Effector CD4-positive, alpha-beta T cell (primary cell): ENCODE results near the gene BCAS3.
A peak's percentile ranks its signal among the peaks of the same experiment; 100 is the strongest.
"Not testable (repeated sequence)": the region's sequence is repeated elsewhere in the genome, so short reads cannot be mapped to it uniquely, and the experiment has no call there.

ENCODE experiments used
- DNase-seq: peaks from one replicate; pipeline ENCODE4 v3.0.0-alpha.2; 2020

BCAS3 gene

DNA sequence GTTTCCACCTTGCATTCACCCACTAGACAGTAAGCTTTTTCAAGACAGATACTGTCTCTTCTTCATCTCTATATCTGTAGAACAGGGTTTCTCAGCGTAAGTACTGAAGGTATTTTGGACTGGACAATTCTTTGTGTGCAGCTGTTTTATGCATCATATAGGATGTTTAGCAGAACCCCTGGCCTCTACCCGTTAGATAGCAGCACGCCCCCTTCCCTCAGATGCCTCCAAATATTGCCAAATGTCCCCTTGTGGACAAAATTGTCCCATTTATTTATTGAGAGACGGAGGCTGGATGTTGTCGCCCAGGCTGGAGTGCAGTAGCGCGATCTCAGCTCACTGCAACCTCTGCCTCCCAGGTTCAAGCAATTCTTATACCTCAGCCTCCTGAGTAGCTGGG is 458.6 kb downstream of the BCAS3 start:
- no peak for DNase-seq

DNA sequence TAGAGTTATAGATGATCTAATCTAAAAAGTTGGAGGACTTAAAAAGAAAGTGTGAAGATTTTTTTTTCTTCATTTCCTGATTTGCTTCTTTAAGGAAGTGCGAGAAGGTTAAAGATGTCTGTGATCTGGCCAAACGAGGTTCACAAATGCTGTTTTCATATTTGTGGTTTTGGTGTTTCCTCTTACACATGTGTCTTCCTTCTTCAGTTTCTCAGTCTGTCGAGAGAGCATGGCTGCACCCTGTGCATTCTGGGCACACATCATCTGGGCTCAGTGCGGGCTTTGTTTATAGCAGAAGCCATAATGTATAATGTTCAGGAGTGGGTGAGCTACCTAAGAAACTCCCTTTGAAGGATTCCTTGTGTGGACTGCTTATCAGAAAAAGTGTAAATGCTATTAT is 461.6 kb downstream of the BCAS3 start:
- DNase-seq, result peak; percentile 27

DNA sequence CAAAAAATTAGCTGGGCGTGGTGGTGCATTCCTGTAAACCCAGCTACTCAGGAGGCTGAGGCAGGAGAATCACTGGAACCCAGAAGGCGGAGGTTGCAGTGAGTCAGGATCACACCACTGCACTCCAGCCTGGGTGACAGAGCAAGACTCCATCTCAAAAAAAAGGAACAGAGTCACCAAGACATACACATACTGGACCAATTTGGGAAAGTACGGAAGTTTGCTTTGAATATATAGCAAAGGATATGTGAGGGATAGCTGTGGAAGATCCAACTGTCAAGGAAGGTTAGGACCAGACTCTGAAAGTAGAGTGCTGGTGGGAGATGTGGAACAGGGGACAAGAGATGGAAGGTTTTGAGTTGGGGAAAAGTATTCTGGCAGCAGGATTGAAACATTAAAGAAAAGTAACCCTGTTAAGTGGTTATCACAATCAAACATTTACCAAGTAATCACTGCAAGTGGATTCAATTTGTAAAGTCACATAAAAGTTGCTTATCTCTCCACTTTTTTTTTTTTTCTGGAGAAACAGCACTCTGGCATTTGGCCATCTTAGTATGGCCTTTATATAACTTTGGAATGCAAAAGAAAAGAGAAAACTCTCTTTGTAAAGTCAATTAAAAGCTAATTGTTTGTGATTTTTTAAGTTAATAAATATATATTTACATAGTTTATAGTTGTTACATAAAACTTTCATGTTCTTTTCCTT is 462.6 kb downstream of the BCAS3 start:
- no peak for DNase-seq

DNA sequence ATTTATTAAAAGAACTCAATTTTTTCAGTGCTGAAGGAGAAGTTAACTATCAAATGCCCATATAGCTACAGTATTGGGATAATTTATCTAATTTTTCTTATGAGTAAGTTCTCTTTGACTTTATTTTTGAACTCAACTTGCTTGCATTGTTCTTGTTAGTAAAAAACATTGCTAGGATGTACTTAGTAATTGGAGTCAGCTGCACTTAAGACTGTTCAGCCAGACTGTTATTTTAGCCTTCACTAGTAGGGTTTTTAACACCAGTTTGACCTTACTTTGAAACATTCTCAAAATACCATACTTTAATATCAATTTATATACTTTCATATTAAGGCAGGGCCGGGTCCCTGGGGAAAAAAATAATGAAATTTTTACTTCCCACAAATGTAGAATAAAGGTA is 465.4 kb downstream of the BCAS3 start:
- DNase-seq, result no peak

DNA sequence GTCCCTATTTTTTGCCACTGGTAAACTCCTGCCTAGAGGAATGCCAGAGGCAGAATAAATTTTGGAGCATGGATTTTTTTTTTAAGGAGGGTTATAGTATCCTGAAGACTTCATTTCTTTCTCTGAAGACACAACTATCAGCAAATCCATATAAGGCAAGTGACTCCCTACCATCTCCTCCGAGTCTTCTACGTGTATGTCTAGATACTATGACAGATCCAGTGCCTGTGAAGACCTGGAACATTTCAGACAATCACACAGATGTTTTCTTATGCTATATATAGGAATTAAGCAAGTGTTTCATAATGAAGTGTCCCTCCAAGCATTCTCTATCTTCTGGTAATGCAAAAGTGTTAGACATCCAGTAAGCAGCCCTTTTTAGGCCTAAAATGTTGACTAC is 466.5 kb downstream of the BCAS3 start:
- no peak for DNase-seq

DNA sequence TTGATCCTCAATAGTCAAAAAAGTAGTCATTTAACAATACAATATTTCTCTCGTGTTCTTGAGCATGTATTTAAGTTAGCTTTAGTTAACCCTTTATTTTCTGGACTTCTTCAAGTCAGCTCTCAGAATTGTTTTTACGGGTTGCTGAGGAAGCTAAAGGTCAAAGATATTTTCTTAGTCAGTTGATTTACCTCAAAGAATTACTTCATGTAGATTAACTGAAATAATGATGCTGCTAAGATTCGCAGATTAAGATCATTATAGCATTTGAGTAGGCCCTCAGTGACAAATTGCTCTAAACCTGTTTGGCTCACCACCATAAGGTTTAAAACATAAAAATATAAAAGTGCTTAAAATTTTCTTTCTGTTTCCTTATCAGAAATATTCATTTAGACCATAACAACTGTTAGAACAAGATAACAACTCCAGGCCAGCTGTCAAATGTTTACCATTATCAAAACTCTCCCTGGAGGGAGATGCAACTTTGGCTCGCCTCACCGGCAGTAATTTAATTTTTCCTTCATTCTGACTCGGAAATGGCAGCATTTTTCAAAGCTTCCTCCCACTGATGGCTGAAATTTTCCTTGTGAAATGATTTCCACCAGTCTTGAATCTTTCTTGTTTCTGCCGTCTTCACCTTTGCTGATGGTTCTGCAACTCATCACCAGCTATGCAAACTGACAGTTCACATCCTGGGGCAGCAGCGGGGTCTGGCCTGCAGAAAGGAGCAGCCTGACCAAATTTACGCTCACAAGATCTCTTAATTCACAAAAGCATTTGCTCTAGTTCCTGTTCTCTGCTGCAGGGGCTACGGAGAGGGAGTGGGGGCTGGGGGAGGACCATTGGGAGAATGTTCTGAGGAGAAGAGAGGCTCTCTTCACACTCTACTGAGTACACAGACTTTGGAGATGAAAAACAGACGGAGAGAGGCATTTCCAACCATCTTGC is 467.2 kb downstream of the BCAS3 start:
- DNase-seq, result no peak

DNA sequence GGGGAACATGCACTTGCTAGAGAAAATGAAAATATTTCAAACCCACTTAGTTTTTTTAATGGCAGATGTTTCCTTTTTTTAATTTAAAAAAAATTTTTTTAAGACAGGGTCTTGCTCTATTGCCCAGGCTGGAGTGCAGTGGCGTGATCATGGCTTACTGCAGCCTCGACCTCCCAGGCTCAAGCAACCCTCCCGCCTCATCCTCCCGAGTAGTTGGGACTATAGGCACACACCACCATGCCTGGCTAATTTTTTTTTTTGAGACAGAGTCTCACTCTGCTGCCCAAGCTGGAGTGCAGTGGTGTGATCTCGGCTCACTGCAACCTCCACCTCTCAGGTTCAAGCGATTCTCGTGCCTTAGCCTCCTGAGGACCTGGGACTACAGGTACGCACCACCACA is 469.2 kb downstream of the BCAS3 start:
- DNase-seq, result not testable (repeated sequence)

DNA sequence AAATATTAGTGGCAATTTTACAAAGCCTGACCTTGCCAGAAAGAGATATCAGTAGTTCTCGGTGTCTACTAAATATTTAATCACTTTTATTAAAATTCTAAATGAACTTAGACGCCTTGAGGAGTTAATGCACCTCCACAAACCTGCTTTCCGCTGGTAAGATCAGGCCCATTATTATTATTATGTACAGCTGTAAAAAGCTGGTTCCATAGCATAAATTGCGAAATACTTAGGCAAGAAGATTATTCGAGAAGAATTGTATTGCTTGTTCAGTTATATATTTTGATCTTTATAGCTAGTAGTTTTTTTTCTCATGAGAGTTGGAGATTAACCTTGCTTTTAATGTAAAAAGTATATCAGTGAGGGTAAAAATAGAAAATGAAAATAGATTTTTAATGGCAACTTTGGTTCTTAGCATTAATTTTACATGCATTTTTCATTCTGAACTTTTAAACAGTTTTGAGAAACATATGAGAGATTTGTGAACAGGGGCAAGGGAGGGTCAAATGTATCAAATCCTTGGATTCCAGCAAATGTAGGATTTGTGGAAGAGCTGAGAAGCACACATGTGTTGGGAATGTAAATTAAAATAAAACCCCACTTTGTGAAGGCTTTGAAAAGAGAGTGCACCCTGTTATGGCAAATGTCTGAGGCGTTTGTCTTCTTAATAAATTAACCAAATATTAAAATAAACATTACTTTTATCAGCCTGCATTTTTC is 471.6 kb downstream of the BCAS3 start:
- DNase-seq, result no peak

DNA sequence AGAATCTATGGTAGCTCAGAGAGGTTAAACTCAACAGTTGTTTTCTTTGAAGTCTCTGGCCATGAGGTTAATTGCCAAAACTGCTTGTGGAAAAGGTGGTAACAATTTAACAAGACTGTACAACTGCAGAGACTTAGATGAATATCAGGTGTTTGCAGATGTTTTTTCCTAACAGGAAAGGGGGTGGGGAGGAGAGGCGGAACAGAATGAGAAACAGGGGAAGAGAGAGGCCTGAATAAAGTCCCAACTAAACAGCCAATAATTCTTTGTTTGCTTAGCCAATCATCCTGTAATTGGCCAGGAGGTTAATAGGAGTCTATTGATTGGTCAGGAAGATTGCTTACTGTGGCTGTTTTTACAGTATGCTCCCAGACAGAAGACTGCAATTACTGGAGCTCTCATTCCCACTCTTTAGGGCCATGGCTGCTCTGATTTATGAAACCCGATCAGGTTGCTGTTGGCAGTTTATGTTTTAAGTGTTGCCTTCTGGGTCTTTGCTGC is 472.3 kb downstream of the BCAS3 start:
- no peak for DNase-seq

DNA sequence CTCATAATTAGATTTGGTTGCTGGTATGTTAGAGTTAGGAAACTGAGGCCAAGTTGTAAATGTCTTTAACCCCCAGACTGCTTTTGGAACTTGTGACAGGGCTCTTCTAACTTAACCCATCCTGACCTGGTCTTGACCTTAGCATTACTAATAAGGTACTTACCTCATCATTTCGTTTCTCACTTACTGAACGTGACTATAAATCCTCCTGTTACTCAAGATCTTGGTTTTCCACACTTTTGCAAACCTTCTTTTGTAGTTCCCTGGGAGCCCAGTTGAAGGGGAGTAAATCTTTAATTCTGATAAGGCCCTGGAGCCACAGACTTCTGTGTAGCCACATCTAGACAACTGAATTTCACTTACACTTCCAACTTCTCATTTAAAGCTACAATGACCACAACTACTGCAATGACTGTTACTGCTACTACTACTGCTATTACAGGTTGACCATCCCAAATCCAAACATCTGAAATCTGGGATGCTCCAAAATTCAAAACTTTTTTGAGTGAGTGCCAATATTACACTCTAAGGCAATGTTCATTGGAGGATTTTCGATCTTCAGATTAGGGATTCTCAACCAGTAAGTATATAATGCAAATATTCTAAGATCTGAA is 473.1 kb downstream of the BCAS3 start:
- DNase-seq, result no peak

DNA sequence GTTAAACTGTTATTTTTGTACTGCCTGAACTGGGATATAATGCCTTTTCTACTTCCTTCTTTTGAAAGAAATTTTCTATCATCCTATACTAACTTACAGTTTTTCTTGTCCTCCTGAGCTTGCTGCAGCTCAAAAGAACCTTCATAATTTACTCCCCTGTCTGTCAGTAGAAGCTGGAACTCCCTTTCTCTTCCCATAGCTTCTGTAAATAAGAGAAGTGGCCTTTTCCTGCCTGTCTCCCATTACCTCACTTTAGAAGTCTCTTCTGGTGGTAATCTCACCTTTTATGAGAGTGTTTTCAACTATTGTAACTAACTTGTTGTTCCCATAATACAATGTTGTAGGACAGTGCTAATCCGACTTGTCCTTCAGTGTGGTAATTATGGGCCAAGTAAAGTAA is 475.2 kb downstream of the BCAS3 start:
- DNase-seq, result no peak

DNA sequence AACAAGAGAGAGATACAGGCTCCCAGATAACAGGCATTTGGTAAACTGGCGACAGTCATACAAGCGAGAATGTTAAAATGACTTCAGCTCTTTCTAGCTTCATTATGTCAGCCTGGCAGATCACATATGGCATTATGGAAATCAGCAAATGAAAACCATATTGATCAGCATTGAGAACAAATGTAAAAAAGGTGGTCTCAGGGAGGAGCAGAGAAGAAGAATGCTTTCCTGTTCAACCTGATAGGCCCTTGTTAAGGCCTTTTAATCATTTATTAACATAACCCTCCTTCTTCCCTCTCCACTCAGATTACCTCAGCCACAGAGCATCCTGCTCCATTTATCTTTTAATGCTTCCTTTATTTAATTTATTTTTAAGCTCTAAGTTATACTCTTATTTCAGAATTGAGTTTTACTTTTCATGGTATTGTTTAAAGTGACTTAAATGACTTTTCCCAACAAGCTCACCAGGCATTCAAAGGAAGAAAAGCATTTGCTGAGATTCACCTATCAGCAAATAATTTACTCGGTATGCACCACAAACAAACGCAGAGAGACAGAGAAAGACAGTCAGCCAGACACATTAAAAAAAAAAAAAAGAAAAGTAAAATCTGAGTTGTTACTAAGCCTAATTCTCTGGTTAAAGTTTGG is 478.1 kb downstream of the BCAS3 start:
- DNase-seq, result no peak

DNA sequence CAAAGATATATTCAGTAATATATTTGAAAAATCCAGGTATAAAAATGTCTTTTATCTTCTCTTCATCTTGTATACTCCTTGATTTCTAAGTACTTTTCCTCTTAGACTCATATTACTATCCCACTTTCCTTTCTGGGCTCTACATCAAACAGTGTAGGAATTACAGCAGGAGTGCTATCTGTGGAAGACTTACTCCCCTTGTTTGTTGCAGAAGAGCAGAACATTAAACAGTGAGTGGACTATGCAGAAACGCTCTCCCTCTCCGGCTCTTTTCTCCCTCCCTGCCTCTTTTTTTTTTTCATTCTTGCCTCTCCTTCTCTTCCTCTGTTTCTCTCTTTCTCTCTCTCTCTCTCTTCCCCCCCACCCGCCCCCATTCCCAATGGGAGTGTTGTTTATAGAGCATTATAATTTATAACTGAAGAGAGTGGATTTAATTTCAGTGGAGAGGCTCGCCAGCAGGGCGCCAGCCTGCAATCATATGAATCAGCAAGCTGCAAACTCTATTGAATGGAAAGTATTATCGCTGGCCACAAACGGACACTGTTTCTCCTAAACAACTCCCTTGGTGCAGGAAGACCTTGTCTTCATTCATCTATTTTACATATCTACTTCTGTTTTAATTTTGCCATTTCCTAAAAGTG is 479.7 kb downstream of the BCAS3 start:
- DNase-seq, result no peak

DNA sequence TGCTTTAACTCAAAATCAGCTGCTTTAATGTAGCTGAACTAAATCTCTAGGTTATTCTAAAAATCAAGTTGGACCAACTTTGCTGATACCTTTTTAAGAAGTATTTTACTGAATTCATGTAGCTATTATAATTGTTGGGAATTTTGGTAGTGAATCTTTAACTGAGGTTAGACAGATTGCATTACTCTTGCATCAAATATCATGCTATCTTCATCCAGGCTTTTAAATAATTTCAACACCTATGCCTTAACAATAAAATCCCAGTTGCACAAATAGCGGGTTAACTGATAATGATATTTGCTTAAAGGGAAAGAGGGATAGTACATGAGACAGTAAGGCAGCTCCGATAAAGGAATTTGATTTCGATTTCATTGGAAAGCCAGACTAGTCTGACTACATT is 480.7 kb downstream of the BCAS3 start:
- DNase-seq, result no peak

DNA sequence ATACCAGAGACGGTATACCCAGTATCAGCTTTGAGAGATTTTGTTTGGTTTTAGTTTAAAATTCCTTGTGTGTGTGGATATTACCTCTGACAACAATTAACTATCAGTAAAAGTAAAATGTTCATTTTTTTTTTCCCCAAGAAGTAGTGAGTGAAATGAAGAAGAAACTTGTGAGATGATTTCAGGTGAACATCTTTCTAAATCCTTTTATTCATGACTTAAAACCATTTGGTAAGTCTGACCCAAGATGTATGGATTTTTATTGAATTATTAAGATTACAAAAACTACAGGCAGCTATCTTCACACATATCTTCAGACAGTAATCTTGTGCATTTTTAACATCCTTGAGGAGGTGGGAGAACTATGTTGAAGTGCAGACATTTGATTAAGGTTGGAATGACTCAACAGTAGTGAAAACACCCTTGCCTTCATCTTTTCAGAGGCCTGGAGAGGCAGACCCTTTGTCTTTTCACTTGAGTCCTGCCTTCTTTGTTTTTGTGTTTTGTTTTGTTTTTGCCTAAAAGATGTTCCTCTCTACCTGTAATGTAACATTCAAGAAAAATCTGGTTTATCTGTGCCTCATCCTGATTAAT is 481.7 kb downstream of the BCAS3 start:
- DNase-seq, result no peak

DNA sequence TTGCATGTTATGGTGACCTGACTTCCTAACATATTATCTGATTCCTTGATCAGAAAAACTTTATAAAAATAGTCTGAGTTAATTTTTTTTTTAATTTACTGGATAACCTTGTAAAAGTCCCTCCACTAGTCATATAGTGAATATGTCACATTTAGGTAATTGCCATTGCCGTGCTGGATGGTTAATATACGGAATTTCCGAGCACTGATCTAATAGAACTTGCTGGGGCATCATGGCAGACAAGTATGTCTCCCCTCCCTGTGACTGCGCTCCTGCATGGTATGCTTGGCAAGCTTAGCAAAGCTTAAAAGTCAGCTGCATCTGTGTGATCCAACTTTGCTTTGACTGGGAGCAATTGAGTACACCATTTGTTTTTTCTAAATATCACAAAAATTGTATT is 482.6 kb downstream of the BCAS3 start:
- DNase-seq, result no peak

DNA sequence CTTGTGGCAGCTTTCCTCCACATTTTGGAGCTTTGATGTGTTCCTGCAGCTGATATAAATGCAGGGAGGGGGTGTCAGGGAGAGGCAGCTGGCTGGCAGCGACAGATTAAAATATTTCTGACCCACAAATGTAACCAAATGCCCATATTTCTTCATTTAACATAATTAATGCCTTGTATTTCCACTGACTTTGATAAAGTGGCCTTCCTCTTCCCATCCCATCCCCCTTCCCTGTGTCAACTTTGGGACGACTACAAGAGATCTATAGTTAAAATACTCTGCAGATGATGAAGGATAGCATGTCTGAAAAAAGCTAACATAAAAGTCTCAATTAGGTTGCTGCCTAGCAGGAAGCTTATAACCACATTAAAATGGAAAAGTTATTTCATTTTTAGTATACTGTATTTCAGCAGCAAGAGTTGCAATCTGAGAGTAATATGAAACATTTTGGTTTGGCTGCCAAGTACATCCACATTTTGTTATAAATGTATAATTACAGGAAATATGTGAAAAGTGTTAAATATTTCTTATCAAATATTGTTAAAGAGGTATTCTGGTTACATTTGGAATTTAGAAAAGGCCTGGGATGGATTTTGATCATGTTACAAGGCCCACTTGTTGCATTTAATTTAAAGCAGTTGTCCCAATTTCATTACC is 483.3 kb downstream of the BCAS3 start:
- DNase-seq, result no peak

DNA sequence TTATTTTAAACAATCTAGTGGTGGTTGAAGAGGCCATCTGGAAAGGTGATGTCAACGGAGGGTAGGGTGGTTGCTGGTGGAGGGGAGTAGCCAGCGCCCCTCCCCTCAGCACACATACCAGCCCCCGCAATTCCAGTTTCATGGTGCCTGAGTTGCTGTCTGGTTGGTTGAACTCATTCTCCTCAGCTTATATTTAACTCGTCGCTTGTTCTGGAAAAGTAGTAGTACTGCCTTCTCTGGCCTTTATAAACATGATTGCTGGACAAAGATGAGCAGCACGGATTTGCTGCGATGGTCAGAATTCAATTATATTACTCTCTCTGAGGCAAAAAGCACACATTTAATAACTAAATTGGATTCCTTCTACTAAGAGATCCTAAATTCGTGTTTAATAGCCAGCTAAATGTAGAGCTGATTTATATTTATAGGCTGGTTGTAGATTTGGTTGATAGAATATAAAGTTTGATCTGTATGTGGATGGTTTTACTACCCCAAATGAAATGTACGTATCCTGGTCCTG is 484.0 kb downstream of the BCAS3 start:
- no peak for DNase-seq

DNA sequence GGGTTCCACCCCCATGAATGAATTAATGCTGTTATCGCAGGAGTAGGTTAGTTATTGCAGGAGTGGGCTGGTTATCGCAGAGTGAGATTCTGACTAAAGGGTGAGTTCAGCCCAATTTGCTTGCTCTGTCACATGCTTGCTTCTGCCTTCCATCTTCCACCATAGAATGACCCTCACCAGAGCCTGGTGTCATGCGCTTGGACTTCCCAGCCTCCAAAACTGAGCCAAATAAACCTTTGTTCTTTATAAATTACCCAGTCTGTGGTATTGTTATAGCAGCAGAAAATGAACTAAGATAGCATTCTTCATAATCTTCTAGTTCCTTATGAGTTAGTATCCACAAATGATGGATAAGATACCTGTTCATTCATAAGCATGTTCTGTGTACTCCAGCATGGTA is 486.9 kb downstream of the BCAS3 start:
- no peak for DNase-seq

DNA sequence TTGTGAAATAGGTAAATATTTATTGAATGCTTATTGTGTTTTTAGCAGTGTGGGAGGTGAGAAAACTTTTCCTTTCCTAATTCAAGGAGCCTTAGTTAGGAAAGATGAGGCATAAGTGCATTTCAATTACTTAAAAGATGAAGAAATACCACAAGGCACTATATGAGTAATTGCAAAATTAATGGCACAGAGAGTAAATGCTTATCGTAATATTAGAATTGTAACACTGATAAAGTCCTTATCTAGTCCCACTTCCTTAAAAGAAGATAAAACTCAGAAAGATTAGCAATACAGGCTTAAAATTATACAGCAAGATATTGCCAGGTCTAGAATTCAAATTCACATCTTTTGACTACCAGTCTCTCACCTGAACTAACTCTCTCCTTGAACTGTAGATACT is 489.4 kb downstream of the BCAS3 start:
- no peak for DNase-seq

DNA sequence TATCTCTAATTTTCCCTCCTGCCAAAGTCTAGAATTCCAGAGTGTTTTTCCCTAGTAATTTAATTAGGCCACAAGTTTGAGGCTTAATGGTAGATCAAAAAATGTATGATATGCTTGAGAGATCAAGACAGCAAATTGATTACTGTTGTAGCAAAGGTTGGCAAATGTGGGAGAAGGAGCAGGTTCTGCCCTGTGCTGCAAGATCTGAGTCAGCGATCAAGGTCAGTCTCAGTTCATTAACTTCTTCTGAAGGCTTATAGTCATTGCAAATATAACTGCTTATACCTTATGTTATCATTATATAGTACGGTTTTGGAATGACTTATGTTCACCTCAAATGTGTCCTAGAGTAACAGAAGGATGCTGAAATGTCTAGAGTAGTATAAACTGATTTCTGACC is 490.9 kb downstream of the BCAS3 start:
- no peak for DNase-seq
